AG08395 (cell line): ENCODE measurements around the gene ACOXL.
A peak's percentile ranks its signal among the peaks of the same experiment; 100 is the strongest.

ENCODE experiments used
- DNase-seq: peaks from one replicate; pipeline ENCODE4 v3.0.0; 2012; ENCODE audit warnings: mixed read lengths, low spot score

The ACOXL gene

GRCh38 chr2:111135910-111136297 is 403.5 kb downstream of the ACOXL start:
- no peak for DNase-seq

GRCh38 chr2:111138839-111139238 is 406.5 kb downstream of the ACOXL start:
- DNase-seq: no peak

- no peak for DNase-seq
These were observed 407.4 kb downstream of the ACOXL start for GRCh38 chr2:111139637-111140317.

GRCh38 chr2:111140815-111141214 is 408.4 kb downstream of the ACOXL start:
- no peak for DNase-seq

- no peak for DNase-seq
These were observed 409.7 kb downstream of the ACOXL start for GRCh38 chr2:111142101-111142500.

GRCh38 chr2:111143107-111143842 is 410.9 kb downstream of the ACOXL start:
- peak; percentile 11 for DNase-seq

GRCh38 chr2:111143843-111144198 is 411.4 kb downstream of the ACOXL start:
- no peak for DNase-seq

GRCh38 chr2:111145103-111145760 is 412.9 kb downstream of the ACOXL start:
- DNase-seq: no peak

- no peak for DNase-seq
These were observed 413.6 kb downstream of the ACOXL start for GRCh38 chr2:111145951-111146350.

GRCh38 chr2:111148225-111148873 is 416.0 kb downstream of the ACOXL start:
- DNase-seq: no peak

- no peak for DNase-seq
These were observed 416.6 kb downstream of the ACOXL start for GRCh38 chr2:111148925-111149324.

- no peak for DNase-seq
These were observed 417.6 kb downstream of the ACOXL start for GRCh38 chr2:111149882-111150455.

GRCh38 chr2:111154758-111155157 is 422.4 kb downstream of the ACOXL start:
- no peak for DNase-seq

GRCh38 chr2:111155610-111156009 is 423.2 kb downstream of the ACOXL start:
- DNase-seq: no peak

- DNase-seq: no peak
These were observed 424.2 kb downstream of the ACOXL start for GRCh38 chr2:111156529-111156928.

- no peak for DNase-seq
These were observed 424.8 kb downstream of the ACOXL start for GRCh38 chr2:111157071-111157661.

GRCh38 chr2:111157798-111158197 is 425.4 kb downstream of the ACOXL start:
- DNase-seq: no peak

GRCh38 chr2:111159641-111160040 is 427.3 kb downstream of the ACOXL start:
- DNase-seq: no peak

GRCh38 chr2:111160758-111161157 is 428.4 kb downstream of the ACOXL start:
- DNase-seq: peak; percentile 91

- DNase-seq: no peak
These were observed 429.6 kb downstream of the ACOXL start for GRCh38 chr2:111161971-111162370.

- no peak for DNase-seq
These were observed 430.5 kb downstream of the ACOXL start for GRCh38 chr2:111162718-111163331.

- no peak for DNase-seq
These were observed 431.7 kb downstream of the ACOXL start for GRCh38 chr2:111164078-111164477.
